Thymus (tissue), 14 donors: ENCODE results near the gene SPR. TPM values are rescaled to one million over a fixed set of nuclear protein-coding genes. Genes with fewer than 3 reads are reported as not detected.
A peak's percentile ranks its signal among the peaks of the same experiment; 100 is the strongest.

Experiments used
- DNase-seq, 9 donors: peaks; one replicate each; pipeline ENCODE4 v3.0.0-alpha.2; 2013; ENCODE audit warnings: low spot score in 9 of 9, low read depth in 6 of 9, missing footprints in 1 of 9
- H3K27ac ChIP-seq, 2 donors: one replicate each; pipeline ENCODE4 v1.5.1; 2013; ENCODE audit warnings: control low read depth in 1 of 2, low read depth in 1 of 2, low read length in 1 of 2, mild to moderate bottlenecking in 1 of 2, moderate library complexity in 1 of 2
- H3K27me3 ChIP-seq, 2 donors: one replicate each; pipeline ENCODE4 v1.5.1; 2013; ENCODE audit warnings: low read length in 1 of 2; ENCODE audit not compliant: control insufficient read depth in 2 of 2, insufficient read depth in 1 of 2
- H3K36me3 ChIP-seq, 2 donors: one replicate each; pipeline ENCODE4 v1.5.1; 2013; ENCODE audit warnings: low read length in 1 of 2, mild to moderate bottlenecking in 1 of 2, moderate library complexity in 1 of 2; ENCODE audit not compliant: control insufficient read depth in 2 of 2, insufficient read depth in 2 of 2
- H3K4me1 ChIP-seq, 2 donors: one replicate each; pipeline ENCODE4 v1.5.1; 2013; ENCODE audit warnings: low read length in 2 of 2; ENCODE audit not compliant: control insufficient read depth in 2 of 2, insufficient read depth in 2 of 2
- H3K4me3 ChIP-seq, 2 donors: one replicate each; pipeline ENCODE4 v1.5.1; 2013; ENCODE audit warnings: low read length in 2 of 2, control low read depth in 1 of 2, mild to moderate bottlenecking in 1 of 2
- H3K9me3 ChIP-seq, 2 donors: one replicate each; pipeline ENCODE4 v1.5.1; 2013; ENCODE audit warnings: low read length in 1 of 2, mild to moderate bottlenecking in 1 of 2; ENCODE audit not compliant: control insufficient read depth in 2 of 2, insufficient read depth in 1 of 2
- WGBS: extraction: QIAGEN DNeasy Blood & Tissue Kit; methylation state at CpG from one replicate; pipeline ENCODE4 v1.1.7; 2013; 5-methylcytosine and 5-hydroxymethylcytosine counted together
- long read RNA-seq, 10 donors: transcript quantifications; one replicate each; lab custom pipeline, GENCODE V29; 2026
- polyA plus RNA-seq: library from polyadenylated mRNA; stranded (reverse); fragments of 200-250 nt; gene quantifications from one replicate; pipeline ENCODE4 v1.2.3, GENCODE V29; 2013
- total RNA-seq: library from RNA; stranded (reverse); fragments of 120-200 nt; gene quantifications from one replicate; pipeline ENCODE4 v1.2.4, GENCODE V29; 2013
- donor health status: healthy.

The SPR gene
- total RNA-seq = 1.8 TPM
- polyA plus RNA-seq = 9.1 TPM
- long read RNA-seq, donor 1 = 0 reads
- long read RNA-seq, donor 2 = 0 reads
- long read RNA-seq, donor 3, partial matches to known transcripts = 0 of 2 reads
- long read RNA-seq, donor 3, other reads (novel, unspliced or antisense) = 0 of 2 reads
- long read RNA-seq, donor 4 = 0 reads
- long read RNA-seq, donor 5, transcript SPR-201 (3 exons, 1,480 nt) = major isoform, 5 of 5 reads
- long read RNA-seq, donor 5, partial matches to known transcripts = 0 of 5 reads
- long read RNA-seq, donor 5, other reads (novel, unspliced or antisense) = 0 of 5 reads
- long read RNA-seq, donor 6, partial matches to known transcripts = 0 of 2 reads
- long read RNA-seq, donor 6, other reads (novel, unspliced or antisense) = 0 of 2 reads
- long read RNA-seq, donor 7 = 0 reads
- long read RNA-seq, donor 8 = 0 reads
- long read RNA-seq, donor 9 = 0 reads
- long read RNA-seq, donor 10 = 0 reads

DNA sequence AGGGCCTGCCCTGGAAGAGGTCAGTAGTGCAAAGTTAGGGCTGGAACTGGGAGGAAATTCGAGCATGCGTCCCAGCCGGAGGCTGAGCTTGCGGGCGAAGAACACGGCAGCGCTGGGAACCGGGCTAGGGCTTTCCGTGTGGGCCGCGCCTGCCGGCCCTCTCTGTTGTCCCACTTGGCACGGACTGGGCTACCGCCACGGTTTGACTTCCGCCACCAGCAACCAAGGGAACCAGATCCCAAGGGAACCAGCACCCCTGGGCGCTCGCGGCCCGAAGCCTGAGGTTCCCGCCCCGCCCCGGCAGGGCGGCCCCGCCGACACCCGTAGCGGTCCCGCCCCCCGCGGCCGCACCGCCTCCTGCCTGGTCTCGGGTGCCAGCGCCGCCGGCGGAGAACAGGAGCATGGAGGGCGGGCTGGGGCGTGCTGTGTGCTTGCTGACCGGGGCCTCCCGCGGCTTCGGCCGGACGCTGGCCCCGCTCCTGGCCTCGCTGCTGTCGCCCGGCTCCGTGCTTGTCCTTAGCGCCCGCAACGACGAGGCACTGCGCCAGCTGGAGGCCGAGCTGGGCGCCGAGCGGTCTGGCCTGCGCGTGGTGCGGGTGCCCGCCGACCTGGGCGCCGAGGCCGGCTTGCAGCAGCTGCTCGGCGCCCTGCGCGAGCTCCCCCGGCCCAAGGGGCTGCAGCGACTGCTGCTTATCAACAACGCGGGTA, at the start of gene SPR:
Gene SPR (plus strand): TSS at position 377 of the 708 bp plus-strand sequence. CDS start 25 bp downstream, at position 402.
- Histone ChIP-seq H3K4me3 (peak within 1 kb of the TSS; percentile 22 to 54), H3K4me1 (peaks cover 7 to 8% of the 10 kb centered on the region in 2 donors), H3K27ac (no peak within 1 kb of the TSS), H3K27me3 (peaks cover 31 to 66% of the 10 kb centered on the region in 2 donors), H3K9me3 (no peaks in the 10 kb centered on the region), H3K36me3 (no peaks in the 10 kb centered on the region)
- DNase-seq = peak in 4 of 9 donors; percentile 13 to 54 (median 26)
- WGBS = 1% methylated on average over 76 of the region's 76 CpGs

DNA sequence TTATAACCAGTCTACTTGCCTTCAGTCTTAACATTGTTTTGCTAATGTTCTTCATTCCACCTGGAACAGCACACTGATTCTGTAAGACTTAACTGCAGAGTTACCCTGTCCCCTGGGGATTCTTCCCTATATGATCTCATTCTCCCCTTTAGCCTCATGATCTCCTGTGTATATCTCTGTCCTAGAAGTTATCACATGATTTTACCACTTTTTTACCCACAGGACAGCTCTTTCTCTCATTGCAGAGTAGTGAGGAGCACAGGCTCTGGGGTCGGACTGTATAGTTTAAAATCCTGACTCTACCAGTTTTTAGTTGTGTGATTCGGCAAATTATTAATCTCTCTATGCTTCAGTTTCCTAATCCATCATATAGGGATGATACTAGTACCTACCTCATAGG, 47.1 kb upstream of the SPR start:
- Histone ChIP-seq H3K4me3 (no peak overlapping the region), H3K4me1 (no peaks in the 10 kb centered on the region), H3K36me3 (no peaks in the 10 kb centered on the region), H3K27me3 (peaks cover 0 to 2% of the 10 kb centered on the region in 2 donors), H3K27ac (no peak overlapping the region), H3K9me3 (no peaks in the 10 kb centered on the region)
- no peak for DNase-seq
- WGBS = 98% methylated on average over 2 of the region's 2 CpGs

DNA sequence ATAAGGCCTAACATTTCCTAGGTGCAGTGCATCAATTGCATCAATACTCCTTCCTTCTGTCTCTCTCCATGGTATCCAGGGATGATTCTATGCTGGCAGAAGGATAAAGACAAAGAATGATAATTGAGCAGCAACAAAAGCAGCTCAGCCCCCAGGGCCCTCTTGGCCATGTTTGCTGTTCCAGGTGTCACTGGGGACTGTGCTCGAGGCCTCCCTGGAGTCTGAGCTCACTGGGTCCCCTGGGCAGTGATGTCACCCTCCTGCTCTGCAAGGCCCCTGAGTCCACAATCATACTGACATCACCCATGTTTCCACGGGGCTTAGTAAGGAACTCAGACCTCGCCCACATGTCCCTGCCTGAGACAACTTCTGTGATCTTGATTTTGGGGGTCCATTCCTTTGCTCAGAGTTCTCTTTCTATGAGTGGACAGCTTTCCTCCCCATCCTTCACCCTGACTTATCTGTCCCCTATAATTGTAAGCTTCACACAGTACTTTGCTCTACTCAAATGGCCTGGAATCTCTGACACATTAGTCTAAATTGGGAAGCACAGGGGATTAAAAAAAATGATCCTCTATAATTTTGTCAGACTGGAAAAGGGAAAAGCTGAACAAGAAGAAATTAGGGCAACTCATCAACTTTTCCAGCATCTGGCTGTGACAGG, 45.6 kb upstream of the SPR start:
- Histone ChIP-seq H3K36me3 (no peaks in the 10 kb centered on the region), H3K4me1 (no peaks in the 10 kb centered on the region), H3K27me3 (peaks cover 0 to 2% of the 10 kb centered on the region in 2 donors), H3K9me3 (no peaks in the 10 kb centered on the region), H3K27ac (no peak overlapping the region), H3K4me3 (no peak overlapping the region)
- no peak for DNase-seq
- whole genome bisulfite sequencing = 90% methylated on average over 3 of the region's 3 CpGs

DNA sequence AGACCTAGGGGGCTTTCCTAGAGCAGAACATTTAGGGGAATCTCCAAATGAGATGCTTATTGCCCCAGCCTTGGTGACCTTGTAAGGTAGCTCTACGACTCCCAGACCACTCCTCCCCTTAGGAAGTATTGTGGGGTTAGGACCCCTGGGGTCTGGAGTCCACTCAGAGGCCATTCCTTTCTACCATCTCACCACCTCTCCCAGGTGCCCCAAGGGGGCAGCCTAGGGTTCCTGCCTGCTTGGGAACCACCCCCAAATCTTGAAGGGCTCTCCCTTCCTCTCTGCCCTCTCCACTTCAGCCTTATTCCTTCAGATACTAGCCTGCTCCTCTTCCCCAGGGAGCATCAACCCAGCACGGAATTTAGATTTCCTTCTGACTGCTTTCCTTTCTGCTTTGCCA, 43.9 kb upstream of the SPR start:
- peaks cover 0 to 2% of the 10 kb centered on the region in 2 donors for H3K27me3 ChIP-seq
- 68% methylated on average over 2 of the region's 2 CpGs for WGBS
- no peak overlapping the region for H3K4me3 ChIP-seq
- no peaks in the 10 kb centered on the region for H3K9me3 ChIP-seq
- H3K36me3 ChIP-seq = no peaks in the 10 kb centered on the region
- no peak overlapping the region for H3K27ac ChIP-seq
- no peaks in the 10 kb centered on the region for H3K4me1 ChIP-seq
- no peak for DNase-seq

DNA sequence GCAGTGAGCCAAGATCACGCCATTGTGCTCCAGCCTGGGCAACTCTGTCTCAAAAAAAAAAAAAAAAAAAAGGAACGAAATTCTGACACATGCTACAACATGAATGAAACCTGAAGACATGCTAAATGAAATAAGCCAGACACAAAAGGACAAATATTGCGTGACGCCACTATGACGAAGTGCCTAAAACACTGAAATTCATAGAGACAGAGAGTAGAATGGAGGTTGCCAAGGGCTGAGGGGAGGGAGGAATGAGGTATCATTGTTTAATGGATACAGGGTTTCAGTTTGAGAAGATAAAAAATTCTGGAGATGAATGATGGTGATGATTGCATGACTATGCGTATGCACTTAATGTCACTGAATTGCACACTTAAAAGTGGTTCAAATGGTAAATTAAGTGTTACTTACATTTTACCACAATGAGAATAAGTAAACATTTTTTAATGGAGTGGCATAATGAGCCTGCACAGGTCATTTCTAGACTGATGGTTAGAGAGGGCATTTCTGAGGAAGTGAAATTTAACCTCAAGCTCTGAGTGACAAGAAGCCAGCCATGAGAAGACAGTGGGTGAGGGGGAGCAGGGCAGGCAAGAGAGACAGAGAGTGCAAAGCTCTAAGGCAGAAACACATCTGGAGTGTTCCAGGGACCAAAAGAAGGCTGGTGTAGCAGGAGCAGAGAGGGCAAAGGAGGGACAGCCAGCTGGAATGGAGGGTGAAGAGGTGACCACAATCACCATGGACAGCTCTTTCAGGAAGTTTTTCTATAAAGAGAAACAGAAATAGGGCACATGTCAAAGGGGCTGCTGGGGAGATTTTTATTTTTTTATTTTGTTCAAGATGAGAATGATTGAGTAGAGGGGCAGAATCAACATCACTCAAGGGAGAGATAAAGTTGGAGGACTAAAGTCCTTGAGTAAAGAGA, 40.8 kb upstream of the SPR start:
- no peak for DNase-seq
- H3K36me3 ChIP-seq = no peaks in the 10 kb centered on the region
- no peaks in the 10 kb centered on the region for H3K9me3 ChIP-seq
- peaks cover 4 to 7% of the 10 kb centered on the region in 2 donors for H3K27me3 ChIP-seq
- 85% methylated on average over 6 of the region's 6 CpGs for WGBS
- H3K4me1 ChIP-seq = no peaks in the 10 kb centered on the region
- H3K27ac ChIP-seq = no peak overlapping the region
- no peak overlapping the region for H3K4me3 ChIP-seq

DNA sequence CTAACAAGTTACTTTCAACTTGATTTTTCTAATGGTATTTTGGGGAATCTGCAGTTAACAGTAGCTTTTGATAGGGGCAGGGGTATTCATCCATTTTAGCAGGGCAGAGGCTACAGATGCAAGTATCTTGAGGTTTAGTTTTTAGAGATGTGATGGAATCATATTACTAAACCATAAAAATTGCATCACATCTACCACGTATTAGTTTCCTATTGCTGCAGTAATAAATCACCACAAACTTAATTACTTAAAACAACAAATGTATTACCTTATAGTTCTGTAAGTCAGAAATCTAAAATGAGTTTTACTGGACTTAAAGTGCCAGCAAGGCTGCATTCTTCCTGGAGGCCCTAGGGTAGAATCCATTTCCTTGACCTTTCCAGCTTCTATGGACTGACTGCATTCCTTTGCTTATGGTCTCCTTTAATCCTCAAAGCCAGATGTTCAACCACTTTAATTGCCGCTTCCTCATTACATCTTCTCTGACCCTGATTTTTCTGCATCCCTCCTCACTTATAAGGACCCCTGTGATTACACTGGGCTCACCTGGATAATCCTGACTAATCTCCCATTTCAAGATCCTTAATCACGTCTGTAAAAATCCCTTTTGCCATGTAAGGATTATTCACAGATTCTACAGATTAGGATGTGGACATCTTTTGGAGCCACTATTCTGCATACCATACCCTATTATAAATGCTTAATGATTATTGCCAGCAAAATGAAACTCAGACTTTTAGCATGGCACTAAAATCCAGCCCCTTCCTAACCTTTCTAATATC, 39.5 kb upstream of the SPR start:
- DNase-seq = no peak
- no peak overlapping the region for H3K4me3 ChIP-seq
- H3K9me3 ChIP-seq = no peaks in the 10 kb centered on the region
- peaks cover 4 to 7% of the 10 kb centered on the region in 2 donors for H3K27me3 ChIP-seq
- no peaks in the 10 kb centered on the region for H3K4me1 ChIP-seq
- no peak overlapping the region for H3K27ac ChIP-seq
- no peaks in the 10 kb centered on the region for H3K36me3 ChIP-seq
- WGBS = 81% methylated on average over 3 of the region's 3 CpGs

DNA sequence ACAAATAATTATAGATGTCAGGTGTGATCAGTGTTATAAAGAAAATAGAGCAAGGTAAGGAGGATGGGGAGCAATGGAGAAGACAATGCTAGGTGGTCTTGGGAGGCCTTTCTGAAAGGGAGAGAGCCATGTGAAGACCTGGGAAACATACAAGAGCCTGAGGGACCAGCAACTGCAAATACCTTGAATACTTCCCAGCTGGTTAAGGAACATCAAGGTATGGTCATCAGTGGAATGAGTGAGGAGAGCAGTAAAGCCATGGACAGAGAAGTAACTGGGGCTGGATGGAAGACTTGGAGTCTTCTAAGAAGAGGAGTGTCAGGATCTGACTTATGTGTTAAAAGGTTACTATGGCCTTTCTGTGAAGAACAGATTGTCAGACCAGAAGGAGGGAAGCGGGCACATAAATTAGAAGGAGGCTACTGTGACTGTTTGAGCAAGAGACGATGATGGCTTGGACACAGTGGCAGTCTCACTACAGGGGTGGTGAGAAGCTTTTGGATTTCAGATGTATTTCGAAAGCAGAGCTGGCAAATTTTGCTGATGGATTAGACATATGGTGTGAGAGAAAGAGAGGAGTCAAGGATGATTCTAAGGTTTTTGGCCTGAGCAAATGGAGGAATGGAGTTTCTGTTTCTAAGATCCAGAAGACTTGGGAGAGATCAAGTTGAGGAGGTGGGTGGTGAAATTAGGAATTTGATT, 38.6 kb upstream of the SPR start:
- no peak for DNase-seq

More for the DNA sequence above, 38.6 kb upstream of the SPR start:
- 92% methylated on average over 3 of the region's 3 CpGs for WGBS
- Histone ChIP-seq H3K36me3 (no peaks in the 10 kb centered on the region), H3K27ac (no peak overlapping the region), H3K9me3 (no peaks in the 10 kb centered on the region), H3K4me3 (no peak overlapping the region), H3K27me3 (peaks cover 4 to 5% of the 10 kb centered on the region in 2 donors), H3K4me1 (no peaks in the 10 kb centered on the region)
